Forelimb muscle (tissue), 1 donor: Measurements from ENCODE around the gene ERP27. TPM values are rescaled to one million over a fixed set of nuclear protein-coding genes. Genes with fewer than 3 reads are reported as not detected.

Experiments used
- DNase-seq: peaks from one replicate; pipeline ENCODE4 v3.0.0-alpha.2; 2013; ENCODE audit warnings: low read depth
- polyA plus RNA-seq: library from polyadenylated mRNA; unstranded; fragments of 120-200 nt; gene quantifications from one replicate; pipeline ENCODE4 v1.2.1, GENCODE V29; 2013; ENCODE audit not compliant: insufficient read length

ERP27 gene
- polyA plus RNA-seq, 1 donor = 0.11 TPM

DNA sequence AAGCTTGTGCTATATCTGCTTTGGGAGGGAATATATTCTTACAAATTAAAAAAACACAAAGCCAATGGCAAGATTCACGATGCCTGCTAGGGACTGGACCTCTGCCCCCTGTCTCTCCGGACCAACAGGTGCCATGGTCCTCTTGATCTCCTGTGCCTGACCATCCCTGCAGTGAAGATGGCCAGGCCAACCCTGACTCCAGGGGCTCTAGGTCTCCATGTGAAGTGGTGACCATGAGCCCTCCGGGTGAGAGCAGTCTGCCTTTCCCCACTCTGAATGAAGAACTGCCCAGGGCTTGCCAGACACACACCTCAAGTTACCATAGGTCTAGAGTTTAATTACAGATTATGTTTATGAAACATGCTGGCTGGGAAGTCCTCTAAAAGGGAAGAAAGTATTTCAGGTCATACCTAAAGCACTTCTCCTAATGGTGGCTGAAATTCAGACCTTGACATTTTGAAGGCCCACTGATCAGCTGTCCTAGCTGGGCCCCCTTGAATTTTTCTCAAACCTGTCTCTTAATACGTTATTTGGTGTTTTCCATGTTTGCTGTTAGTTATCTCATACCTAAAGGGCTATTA, 21.7 kb upstream of the ERP27 start:
- no peak for DNase-seq

DNA sequence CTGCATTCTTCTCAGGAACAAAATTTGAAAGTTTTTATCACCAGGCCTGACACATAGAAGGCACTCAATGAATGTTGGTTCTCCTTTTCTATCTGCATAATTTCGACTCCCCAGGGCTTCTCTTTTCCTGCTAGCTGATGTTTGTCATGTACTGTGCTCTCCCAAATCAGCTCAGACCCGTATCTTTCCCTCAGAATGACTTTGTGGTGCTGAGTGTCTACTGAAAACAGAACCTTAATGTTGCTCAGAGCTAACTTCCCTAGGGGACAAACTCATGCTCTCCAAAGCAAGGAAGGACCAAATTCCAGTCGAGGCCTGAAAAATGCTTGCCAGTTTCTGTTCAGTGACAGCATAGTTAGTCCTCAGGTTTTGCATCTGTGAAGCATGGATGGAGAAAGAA, 21.1 kb upstream of the ERP27 start:
- DNase-seq = no peak

DNA sequence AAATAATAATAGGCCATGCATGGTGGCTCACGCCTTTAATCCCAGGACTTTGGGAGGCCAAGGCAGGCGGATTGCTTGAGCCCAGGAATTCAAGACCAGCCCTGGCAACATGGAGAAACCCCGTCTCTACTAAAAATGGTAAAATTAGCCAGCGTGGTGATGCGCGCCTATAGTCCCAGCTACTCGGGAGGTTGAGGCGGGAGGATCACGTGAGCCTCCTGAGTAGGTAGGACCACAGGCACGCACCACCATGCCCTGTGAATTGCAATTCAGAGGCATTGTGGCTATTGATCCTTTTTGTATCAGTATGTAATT, 20.7 kb upstream of the ERP27 start:
- no peak for DNase-seq

DNA sequence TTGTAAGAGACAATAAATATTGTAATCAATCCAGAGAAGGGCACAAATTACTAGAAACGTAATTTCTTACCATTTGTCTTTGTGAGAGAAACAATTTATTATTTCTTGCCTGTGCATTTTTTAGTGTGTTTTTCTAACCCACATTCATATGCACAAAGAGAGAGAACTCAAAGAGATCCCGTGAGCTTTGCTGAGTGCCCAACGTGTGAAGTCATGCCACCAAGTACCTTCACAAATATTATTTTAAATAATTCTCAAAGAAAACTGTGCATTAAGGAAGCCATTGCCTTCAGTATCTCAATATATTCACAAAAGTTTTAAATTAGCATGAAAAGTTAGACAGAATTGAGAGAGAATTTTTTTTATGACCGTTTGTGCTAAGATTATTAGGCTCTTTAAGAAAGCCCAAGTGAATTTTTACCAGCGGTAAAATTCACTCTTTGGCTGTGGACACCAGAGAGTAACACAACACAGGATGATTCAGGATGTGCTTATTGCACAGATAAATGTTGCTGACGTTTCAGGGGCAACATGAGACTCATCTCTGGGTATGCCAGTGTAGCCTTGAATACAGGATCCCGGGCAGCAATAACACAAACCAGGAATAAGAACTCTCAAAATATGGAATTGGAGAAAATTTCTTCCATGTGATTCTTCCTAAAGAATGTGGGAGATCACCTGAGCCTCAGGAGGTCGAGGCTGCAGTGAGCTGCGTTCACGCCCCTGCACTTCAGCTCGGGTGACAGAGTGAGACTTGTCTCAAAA, 20.2 kb upstream of the ERP27 start:
- DNase-seq = no peak

DNA sequence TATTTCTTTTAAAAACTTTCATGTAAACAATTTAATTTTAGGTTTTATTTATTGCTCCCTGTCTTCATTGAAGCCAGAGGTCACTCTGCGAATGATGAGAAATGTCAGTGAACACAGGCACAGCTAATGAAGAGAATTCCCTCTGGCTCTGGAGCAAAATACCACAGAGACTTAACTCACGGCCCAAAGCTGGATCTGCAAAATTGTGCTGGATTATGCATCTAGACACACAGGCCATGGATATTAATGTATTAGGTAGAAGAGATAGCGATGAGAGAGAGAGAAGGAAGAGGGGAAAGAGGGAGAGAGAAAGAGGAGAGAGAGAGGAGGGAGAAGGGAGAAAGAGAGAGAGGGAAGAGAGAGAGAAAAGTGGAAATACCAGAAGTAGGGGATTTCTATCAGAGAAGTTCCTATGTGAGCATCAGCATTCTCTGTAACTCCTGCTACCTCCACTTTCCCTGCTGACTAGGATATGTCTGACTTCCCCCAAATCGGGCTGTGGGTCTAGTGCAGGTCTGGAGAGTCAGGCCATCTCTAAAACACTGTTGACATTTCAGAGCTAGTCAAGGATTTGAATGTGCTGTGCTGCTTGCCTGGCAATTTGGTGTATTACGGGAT, 19.3 kb upstream of the ERP27 start:
- DNase-seq = no peak

DNA sequence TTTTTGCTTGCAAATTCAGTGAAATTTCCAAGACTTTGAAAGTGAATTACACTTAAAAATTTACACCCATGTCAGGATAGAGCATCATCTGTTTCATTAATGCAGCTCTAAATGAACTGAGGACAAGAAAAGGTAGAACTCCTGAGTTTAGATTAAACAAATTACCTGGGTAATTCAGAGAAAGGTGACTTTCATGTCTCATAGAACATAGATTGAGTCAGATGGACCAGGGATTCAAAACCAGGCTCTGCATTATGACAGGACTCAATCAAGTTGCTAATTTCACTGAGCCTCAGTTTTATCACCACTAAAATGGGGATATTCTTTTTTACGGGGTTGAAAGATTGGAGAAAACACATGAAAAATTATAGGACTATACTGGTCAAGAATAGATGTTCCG, 18.6 kb upstream of the ERP27 start:
- DNase-seq = no peak

DNA sequence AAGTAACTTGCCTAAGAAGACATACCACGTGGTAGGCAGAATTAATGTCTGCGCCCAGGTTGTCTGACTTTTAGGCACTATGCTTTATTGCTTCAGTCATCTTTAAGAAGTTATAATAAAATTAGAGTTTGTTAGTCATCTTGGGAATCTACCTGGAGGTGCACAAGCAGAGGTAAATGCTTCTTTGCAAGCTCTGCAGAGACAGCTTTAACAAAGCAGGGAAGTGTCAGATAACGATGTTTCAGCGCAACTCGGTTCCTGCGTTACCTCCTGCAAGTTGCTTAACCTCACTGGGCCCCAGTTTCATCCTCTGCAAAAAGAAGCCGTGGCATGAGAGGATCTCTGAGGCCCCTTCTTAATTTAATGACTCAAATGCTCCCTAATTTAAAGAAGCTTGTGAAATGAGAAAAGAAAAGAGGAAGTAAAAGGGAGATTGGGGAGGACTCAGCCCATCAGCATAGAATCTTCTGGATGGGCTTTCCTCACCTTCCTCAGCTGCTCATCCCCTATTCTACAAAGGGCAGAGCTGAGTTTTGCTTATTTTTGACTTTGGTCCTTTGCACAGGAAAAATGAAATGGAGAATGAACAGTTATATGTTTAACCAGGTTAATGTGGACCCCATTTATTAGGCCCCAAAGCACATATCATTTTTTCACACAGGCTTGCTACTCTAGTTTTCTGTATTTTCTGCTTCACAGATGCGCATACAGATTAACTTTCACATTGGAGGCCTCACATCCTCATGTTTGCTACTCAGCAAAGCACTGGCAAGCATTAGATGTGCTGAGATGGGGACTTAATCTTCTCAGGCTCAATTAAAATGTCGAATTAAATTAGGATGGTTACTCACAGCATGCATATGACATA, 17.9 kb upstream of the ERP27 start:
- DNase-seq = no peak

DNA sequence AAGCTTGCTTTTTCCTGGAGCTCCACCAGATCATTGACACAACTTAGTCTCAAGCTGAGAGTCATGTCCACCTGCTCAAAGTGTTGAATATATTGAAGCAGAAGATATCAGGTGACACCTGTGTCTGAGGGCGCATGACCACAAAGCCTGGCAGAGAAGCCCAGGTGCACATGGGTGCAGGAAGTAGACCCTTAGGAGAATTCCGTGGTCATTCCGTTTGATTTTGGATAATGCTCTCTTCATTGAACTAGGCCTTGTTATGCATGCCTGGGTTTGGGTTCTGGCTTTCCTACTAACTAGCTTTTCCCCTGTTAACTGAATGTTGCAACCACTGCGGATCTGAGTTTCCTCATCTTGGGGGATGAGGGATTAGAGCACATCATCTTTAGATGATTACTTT, 15.9 kb upstream of the ERP27 start:
- no peak for DNase-seq

DNA sequence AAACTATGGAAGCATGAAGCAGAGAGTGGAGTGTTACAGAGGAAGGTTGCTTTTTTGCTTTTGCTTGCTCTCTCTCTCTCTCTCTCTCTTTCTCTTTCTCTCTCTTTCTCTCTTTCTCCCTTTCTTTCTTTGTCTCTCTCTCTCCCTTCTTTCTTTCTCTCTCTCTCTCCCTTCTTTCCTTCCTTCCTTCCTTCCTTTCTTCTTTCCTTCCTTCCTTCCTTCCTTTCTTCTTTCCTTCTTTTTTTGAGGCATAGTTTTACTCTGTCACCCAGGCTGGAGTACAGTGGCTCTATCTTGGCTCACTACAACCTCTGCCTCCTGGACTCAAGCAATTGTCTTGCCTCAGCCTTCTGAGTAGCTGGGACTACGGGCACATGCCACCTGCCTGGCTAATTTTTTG, 15.4 kb upstream of the ERP27 start:
- no peak for DNase-seq

DNA sequence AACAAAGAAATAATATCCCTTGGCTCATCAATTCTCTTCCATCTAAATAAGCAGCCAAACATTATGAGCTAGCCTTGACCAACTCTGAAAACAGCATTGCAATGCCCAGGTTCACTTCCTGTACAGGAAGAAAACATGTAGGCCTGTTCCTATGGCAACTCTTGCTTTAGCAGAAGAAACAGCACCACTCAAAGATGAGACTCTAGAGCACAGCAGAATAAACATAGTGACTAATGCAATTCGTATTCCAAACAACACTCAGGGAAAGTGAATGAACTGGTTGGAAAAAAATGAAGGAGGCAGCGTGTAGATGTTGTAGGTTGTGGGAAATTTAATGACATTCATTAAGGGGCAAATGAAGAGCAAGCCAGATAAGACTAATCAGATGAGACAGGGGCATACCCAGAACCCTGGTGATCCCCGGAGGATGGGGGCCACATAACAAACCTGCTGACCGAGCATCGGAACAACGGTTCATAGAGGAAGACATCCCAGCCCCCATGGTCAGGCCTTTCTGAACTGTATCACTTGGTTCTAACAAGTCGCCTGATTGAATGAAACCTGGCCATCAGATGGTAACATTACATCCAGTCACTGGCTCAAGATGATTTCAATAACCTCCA, 14.1 kb upstream of the ERP27 start:
- DNase-seq = no peak

DNA sequence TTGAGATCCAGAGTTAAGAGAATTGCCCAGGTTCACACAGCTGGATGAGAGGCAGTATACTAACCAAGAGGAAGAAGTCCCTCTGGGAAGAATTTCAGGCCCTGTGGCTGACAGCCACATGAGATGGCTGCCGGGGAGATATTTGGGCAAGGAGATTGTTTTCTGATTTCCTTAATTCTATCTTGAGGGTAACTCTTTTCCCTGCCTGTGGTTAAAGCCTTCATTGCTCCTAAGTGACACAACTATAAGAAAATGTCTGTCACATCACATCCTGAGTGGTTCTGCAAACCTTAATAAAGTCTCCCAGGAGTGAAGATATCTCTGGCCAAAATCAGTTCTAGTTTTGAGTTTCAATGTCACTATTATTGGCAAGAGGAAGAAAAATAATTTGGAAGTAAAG, 13.5 kb upstream of the ERP27 start:
- no peak for DNase-seq

DNA sequence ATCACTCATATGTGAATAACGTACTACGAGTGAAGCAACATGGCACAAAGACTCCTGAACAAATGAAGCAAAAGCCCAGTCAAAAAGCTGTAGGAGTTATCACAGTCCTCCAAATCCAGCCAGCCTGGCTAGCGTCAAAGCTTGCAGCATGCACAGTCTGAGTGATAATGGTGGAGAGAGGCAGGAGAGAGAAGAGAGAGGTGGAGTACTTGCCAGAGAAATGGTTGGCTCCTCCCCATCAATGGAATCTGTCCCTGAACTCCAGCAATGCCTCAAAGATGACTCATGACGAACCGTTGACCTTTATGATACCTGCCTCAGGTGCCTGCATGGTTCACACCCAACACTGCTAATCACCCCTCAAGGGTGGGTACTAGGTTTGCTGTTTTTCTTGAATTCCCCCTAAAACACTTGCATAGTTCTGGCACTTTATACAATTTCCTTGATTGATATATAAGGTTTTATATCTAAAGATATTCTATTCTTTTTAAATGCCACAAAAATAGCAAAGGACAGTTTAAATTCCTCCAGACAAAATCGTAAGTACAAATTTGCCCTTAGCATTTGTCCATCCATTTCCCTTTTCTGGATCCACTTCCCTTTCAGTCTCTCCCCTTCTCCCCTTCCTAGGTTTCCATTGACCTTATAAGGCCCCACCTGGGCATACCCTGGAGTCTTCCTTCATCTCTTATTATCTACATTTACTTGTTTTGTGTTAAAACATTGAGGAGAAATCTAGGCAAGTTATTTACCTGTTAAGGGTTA, 12.8 kb upstream of the ERP27 start:
- DNase-seq = no peak

DNA sequence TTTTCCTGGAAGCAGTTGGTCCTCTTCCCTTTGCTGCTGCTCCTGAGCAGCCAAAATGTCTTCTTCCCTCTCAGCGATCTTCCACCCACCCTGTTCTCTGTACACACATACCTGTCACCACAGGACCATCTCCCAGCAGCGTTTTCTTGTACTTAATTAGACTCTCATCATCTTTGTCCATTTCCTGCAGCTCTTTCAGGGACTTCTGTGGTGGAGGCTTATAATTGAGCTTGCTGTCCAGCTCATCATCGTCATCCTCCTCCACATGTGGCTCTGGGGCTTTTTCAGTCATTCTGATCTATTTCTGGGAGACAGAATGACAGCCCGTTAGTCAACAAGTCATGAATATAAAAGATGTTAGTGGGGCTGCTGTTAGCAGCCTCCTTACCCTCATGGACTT, 12.1 kb upstream of the ERP27 start:
- no peak for DNase-seq

DNA sequence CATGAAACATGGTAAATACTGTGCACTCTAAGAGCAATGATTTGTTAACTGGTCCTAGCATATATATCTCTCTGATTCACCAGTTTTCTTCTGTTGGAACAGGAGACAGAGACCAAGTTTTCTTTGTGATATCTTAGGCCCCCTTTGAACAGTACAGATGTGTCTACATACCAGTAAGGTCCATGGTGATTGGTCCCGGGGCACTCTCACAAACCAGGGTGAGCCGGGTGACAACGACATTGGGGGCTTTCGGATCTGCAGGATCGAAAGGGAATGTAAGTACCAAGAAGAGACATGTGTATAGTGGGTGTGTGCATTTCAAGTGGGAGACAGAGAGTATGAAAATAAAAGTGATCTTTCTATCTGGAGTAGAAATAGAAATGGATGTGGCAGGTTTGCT, 11.3 kb upstream of the ERP27 start:
- no peak for DNase-seq

DNA sequence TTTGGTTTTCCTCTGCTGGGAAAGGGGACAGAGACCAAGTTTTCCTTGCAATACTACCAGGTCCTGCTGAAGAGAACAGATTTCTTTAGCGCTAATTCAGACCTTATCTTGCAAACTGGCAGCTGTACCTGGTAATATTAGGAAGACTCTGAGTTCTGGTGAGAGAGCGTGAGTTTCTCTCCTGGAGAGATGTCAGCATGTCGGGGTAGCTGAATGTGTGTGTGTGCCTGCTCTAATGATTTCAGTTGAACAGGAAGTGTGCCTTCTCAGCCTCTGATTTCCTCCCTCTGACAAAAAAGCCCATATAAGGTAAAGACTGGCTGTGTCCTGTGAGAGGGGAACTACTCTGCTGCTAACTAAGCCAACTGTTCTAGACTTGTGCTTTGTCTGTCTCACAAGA, 10.3 kb upstream of the ERP27 start:
- DNase-seq = no peak

DNA sequence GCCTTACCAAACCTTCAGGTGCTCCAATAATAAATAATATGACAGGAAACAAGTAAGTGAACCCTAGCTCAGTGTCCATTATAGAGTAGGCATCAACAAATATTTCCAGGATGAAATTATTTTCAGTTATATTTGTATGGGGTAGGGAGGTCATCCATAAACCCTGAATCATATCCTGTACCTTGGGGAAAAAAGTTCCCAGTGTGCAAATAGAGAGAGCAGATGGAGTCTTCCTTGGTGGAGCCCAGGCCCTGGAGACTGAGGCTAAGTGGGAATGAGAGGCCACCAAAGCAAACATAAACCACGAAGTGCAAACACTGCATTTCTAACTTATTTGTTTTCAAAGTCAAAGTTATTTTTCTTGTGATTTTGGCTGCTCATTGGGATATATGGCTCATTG, 8.5 kb upstream of the ERP27 start:
- no peak for DNase-seq

DNA sequence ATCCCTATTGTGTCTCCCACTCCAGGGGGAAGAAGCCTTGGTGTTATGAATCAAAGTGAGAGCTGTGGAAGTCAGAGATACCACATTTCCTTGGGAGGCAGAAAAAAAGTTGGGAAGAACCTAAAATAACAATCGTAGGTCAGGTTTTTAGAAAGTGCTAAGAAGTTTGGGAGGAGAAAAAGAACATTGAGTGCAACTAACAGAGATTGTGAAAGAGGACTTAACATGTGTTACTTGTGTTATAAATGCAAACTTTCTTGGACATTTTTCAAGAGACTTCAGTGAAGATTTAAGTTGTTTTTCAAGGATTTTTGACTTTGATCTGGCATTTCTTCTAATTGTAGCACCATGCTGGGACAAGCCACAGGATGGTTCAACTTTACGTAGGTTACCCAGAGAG, 7.8 kb upstream of the ERP27 start:
- no peak for DNase-seq

DNA sequence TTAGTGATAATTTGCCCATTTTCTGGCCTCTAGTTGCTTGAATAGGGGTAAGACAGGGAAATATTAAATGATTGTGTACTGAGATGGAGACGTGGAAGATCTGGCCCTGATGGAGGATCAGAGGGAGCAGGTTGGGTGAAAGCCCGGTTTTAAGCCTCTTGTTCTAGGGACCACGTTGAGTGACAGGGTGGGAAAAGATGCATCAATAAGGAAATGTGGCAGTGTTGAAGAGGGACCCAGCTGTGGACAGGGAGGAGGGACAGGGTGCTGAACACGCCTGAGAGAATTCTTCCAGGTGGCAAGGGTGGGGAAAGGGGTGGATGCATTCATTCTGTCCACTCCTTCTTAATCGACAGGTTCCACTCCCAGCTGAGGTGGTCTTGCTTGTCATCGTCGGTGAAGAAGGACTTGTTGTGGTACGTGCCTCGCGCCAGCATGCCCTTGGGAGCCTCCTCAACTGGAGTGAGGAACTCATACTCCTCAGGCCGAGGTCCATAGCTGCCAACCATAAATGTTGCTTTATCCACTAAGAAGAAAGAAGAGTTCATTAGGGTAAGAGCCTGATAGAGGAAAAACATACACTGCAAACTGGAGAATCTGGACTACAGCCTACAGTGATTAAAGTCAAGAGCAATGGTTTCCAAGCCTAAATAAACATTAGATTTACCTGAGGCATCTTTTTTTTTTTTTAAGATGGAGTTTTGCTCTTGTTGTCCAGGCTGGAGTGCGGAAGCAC, 4.0 kb upstream of the ERP27 start:
- no peak for DNase-seq

DNA sequence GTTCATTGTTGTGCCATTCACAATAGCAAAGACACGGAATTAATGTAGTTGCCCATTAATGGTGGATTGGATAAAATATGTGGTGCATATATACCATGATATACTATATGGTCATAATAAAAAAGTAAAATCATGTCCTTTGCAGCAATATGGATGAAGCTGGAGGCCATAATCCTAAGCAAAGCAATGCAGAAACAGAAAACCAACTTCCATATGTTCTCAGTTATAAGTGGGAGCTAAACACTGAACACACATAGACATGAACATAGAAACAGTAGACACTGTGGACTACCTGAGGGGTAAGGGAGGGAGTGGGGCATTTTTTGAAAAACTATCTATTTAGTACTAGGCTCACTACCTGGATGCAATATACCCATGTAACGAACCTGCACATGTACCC, 3.0 kb upstream of the ERP27 start:
- DNase-seq = no peak

DNA sequence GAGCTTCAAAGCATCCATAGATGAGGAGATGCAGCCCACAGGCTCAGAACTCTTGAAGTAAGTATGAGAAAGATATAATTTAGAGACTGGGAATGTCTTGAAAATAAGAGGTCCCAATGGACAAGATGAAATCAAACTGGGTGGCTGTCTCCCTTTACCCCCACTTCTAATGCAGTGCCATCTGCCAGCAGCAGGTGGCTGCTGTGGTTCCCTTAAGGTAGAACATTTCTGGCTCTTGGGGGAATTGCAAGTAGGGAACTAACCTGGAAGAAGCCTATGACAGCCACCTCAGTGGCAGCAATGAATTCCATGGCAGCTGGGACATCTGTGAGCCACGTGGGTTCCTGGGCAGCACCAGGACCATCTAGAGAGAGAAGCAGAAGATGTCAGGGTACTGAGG, 648 bp downstream of the ERP27 start:
- no peak for DNase-seq

DNA sequence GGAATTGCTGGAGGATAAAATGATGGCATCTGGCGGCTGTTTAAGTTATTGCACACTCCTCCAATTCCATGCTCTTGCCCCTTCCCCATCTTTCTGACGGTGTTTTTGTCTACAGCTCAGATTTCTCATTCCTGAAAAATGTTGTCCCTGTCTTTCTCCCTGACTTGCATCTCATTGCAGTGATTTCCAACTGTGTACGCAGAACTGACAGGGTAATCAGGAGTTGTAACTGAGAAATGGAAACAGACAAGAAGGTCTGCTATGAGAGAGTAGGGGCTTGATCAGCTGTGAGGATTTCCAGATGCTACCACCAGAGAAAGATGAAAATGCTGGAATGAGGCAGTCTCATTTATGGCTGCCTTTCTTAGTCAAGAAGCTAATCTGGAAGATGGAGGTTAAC, 1.3 kb downstream of the ERP27 start:
- DNase-seq = no peak
